GM19328 (cell line): ENCODE results near the gene USP48.

Experiments
- ATAC-seq: cut with Tn5 transposase; IDR thresholded peaks from one replicate; pipeline ENCODE4 v1.9.1; 2021; ENCODE audit warnings: mild to moderate bottlenecking, moderate library complexity; ENCODE audit not compliant: unreplicated experiment

Gene USP48

GRCh38 chr1:21659099-21659923, 123.6 kb downstream of the USP48 start:
- no peak for ATAC-seq

- no peak for ATAC-seq
Observed at GRCh38 chr1:21657456-21658190, 125.3 kb downstream of the USP48 start.

- ATAC-seq = no peak
Observed at GRCh38 chr1:21655748-21656147, 127.2 kb downstream of the USP48 start.

GRCh38 chr1:21655259-21655658, 127.7 kb downstream of the USP48 start:
- no peak for ATAC-seq

GRCh38 chr1:21654209-21654608, 128.7 kb downstream of the USP48 start:
- ATAC-seq = no peak

GRCh38 chr1:21653744-21654100, 129.2 kb downstream of the USP48 start:
- no peak for ATAC-seq

GRCh38 chr1:21652937-21653743, 129.8 kb downstream of the USP48 start:
- no peak for ATAC-seq

- no peak for ATAC-seq
Observed at GRCh38 chr1:21652101-21652936, 130.6 kb downstream of the USP48 start.

- ATAC-seq = no peak
Observed at GRCh38 chr1:21651214-21652042, 131.5 kb downstream of the USP48 start.

- no peak for ATAC-seq
Observed at GRCh38 chr1:21650400-21650799, 132.5 kb downstream of the USP48 start.

GRCh38 chr1:21649315-21649714, 133.6 kb downstream of the USP48 start:
- no peak for ATAC-seq

GRCh38 chr1:21648791-21649190, 134.2 kb downstream of the USP48 start:
- no peak for ATAC-seq

GRCh38 chr1:21648352-21648730, 134.6 kb downstream of the USP48 start:
- no peak for ATAC-seq

- no peak for ATAC-seq
Observed at GRCh38 chr1:21647431-21648351, 135.3 kb downstream of the USP48 start.

GRCh38 chr1:21645550-21645949, 137.4 kb downstream of the USP48 start:
- ATAC-seq = no peak

GRCh38 chr1:21644906-21645305, 138.0 kb downstream of the USP48 start:
- no peak for ATAC-seq

GRCh38 chr1:21644348-21644747, 138.6 kb downstream of the USP48 start:
- ATAC-seq = no peak

GRCh38 chr1:21643624-21644023, 139.3 kb downstream of the USP48 start:
- no peak for ATAC-seq
